Amniotic epithelial cell (primary cell): ENCODE data around the gene CLCA2.

ENCODE experiments used
- DNase-seq: peaks from one replicate; pipeline ENCODE4 v3.0.0-alpha.2; 2010; ENCODE audit warnings: low read depth

Gene CLCA2

GRCh38 chr1:86472152-86472551 is 48.2 kb downstream of the CLCA2 start:
- DNase-seq, result no peak

DNA sequence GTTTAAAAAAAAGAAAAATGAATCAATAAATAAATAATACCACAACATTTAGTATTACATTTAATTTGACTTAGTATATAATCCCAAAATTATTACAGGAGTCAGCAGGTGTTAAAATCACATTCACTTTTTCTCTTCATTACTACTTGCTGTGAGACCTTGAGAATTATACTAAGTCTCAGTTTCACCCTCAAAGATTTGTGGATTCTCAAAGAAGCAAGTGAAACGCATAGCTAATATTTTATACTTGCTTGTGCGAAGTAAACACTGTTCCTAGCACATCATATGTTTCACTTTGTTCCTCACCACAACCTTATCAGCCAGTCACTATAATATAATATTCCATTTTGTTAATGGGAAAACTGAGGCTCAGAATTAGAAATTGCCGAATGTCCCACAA is 48.8 kb downstream of the CLCA2 start:
- DNase-seq, result no peak

- no peak for DNase-seq
Measured at GRCh38 chr1:86477256-86477655, 53.3 kb downstream of the CLCA2 start.

DNA sequence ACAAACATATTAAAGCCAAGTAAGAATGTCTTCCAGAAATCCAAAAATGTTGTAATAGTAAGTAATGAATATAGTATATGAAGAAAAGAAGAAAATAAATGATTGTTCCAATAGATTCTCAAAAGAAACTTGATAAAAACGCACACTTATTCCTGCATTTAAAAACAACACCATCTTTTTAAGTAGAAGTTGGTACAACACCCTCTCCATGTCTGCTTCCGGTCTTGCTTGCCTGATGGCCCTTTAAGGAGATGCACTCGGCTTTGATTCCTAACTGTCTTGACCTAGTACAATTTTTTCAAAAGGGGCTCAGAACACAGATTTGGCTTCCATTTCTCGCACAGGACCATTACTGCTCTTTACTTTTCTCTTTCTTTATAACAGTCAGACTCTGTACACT is 53.7 kb downstream of the CLCA2 start:
- no peak for DNase-seq

DNA sequence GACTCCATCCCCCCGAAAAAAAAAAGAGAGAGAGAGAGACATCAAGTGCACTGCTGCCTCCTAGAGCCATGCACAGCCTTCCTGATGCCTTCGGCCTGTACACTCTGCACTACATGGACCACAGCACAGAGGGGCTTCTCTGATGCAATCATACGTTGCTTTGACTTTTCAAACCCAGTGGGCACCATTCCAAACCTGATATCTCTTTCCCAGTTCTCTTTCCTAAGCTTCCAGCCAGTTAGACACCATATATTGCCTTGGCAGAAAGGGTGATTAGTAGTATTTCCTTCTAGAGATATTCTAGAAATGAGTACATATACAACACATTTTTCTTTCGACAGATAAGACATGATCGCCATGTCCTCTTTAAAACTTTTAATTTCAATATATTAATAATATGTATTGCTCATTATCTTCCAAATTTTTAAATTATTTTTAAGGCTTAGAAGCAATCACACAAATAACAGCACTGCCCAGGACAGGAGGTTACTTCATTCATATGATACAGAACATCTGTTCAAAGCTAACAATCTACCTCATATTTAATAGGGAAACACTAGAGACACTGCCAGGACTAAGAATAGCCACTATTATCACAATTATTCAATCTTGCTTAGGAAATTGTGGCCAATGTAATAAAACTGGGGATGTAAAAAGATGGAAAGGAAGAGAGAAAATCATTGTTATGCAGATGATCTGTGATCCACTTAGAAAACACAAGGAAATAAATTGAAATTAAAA is 54.6 kb downstream of the CLCA2 start:
- DNase-seq, result no peak

- DNase-seq, result no peak
Measured at GRCh38 chr1:86481966-86482365, 58.0 kb downstream of the CLCA2 start.

- DNase-seq, result peak; percentile 51
Measured at GRCh38 chr1:86487131-86487810, 63.3 kb downstream of the CLCA2 start.

GRCh38 chr1:86487811-86488141 is 63.8 kb downstream of the CLCA2 start:
- DNase-seq, result no peak

GRCh38 chr1:86489242-86489878 is 65.4 kb downstream of the CLCA2 start:
- no peak for DNase-seq

DNA sequence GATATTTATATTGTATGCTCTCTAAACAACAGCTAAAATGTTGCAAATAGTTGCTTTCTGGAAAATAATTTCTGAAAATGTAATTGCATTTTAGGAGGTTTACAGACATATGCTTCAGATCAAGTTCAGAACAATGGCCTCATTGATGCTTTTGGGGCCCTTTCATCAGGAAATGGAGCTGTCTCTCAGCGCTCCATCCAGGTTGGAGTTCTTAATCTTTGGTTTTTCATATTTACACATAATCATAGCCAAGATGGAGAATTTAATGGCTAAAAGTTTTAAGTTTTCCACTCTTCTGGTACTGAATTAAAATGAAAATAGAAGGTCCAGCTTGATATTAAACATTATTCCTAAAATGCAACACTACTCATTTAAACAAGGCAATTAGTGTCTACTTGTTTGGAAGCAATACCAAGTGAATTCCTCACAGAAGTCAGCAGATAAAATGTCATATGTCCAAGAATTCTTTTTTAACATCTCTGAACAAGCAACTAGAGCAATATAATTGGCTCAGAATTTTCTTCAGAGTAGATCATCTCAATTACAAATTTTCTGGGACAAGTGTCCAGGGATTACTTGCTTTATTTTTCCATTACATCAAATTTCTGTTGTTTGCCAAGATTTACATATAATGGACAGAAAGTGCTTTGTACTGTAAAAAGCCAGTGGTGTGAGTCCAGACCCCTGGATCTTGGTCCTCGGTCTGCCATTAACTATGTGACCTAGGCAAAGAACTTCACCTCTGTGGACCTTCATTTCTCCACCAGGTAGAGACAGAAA is 67.4 kb downstream of the CLCA2 start:
- DNase-seq, result no peak

GRCh38 chr1:86498281-86498680 is 74.3 kb downstream of the CLCA2 start:
- no peak for DNase-seq

GRCh38 chr1:86499987-86500593 is 76.1 kb downstream of the CLCA2 start:
- peak; percentile 45 for DNase-seq

DNA sequence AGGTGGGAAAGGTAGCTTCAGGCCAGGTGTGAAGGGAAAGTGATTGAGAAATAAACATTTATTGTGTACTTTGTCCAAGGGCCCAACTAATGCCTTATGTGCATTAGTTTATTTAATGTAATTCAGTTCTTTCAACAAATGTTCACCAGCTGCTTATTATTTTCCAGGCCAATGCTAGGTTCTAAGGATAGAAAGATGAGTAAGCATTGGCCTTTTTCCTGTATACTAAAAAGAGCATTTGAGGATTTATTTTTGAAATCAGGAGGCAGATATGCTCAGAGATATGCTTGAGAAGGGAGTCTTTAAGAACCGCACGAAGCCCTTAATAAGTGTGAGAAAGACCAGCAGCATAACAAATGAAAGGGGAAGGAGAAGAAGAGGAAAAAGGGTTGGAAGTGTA is 76.7 kb downstream of the CLCA2 start:
- no peak for DNase-seq

- peak; percentile 47 for DNase-seq
Measured at GRCh38 chr1:86502125-86502646, 78.2 kb downstream of the CLCA2 start.

DNA sequence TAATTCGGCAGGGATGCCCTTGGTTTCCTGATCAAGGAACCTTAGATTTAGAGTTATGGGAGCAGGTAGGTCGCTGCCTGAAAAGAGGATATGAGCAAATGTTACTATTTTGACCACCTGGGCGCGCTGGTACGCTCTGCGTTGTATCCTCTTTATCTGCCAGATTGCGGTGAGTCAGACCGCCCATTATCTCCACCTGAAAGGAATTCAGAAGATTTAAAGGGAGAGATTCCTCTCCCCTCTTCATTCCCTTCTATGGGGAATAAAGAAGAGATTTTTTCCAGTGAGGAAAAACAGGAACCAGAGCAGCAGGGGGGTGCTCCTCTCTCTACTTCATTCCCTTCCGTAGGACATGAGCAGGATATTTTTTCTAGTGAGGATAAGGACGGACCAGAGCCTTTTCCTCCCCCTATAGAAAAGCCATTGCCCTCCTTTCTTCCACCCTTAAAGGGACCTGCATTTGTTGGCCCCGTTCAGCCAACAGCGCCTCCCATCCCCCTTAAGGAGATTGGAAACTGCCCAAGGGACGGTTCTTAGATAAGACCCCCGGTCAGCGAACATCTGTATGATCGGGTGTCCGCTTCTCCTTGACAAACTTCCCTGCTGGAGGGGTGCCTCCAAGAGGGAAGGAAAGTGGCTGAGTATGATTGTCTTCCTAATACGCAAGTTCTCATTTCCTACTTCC is 78.9 kb downstream of the CLCA2 start:
- peak; percentile 60 for DNase-seq

GRCh38 chr1:86503406-86504136 is 79.6 kb downstream of the CLCA2 start:
- DNase-seq, result peak; percentile 42

DNA sequence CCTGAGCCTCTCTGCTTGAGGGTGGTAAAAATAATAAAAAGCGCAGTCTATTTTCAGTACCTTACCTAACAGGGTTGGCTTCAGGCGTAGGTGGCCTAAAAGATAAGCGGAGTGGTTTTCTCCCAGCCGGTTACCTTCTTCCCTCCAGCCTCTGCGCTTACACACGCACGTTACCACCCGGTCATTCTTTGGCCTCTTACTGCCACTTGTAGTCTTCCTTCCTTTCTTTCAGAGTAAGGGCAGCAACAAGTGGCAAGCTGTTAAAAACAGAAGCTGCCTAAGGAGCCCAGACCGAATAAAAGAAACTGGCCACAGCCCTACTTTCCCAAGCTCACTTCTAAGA is 80.1 kb downstream of the CLCA2 start:
- peak; percentile 27 for DNase-seq

DNA sequence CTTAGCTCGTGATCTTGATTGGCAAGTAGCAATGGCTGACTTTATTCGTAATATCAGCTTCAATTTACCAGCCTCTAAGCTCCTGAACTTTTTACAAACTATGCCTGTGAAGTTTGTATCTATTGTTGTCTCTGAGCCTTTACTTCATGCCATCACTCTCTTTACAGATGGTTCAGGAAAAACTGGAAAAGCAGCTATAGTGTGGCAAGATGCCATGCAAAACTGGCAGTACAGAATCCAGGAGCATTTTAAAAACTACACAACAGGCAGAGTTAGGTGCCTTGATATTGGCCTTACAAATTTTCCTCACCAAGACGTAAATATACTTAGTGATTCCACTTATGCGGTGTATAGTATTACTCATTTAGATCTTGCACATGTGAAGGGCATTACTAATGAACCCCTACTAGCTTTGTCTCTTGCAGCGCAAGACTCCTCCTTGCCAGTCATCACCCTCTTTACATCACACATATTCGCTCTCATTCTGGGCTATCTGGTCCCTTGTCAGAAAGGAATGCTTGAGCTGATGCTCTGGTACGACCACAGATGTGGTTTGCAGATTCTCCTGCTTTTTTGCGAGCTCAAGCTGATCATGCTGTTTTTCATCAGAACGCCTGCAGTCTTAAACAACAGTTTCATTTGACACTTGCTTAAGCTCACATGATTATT is 81.1 kb downstream of the CLCA2 start:
- DNase-seq, result peak; percentile 90

DNA sequence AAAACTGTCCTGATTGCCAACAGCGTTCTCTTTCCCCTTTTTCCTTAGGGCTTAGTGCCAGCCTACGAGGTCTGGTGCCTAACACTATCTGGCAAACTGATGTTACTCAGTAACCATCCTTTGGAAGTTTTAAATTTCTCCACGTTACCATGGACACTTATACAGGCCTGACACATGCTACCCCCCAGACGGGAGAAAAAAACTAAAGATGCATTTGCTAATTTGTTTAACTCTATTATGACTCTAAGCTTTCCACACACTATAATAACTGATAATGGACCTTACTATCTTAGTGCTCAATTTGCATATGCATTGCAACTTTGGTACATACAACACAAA is 81.6 kb downstream of the CLCA2 start:
- DNase-seq, result no peak
